Measurements from ENCODE around the gene GABRB1. TPM values are rescaled to one million over a fixed set of nuclear protein-coding genes. Genes with fewer than 3 reads are reported as not detected.

The GABRB1 gene
- total RNA-seq, 1 experiment from 2014 or later: not detected

DNA sequence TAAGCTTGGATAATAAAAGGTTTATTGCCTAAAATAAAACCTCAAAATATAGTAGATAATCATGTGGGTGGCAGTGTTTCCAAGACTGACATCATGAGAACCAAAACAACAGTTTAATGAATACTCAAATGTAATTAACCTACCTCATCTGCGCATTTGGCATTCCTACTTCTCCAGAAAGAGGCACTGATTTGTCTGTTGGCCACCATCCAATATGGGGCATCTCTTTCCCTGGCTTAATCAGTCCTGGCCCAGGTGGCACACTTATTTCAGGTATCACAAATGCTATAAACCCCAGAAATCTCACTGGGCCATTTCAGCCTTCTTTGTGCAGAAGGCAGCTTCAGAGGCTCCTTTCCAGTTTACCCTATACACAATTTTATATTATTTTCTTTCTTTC, 239.9 kb downstream of the GABRB1 start:
- no peak overlapping the region for H3K4me2 ChIP-seq (ENCODE audit: low read length)
- CTCF ChIA-PET: no interaction called here
- no peak overlapping the region for H3K9ac ChIP-seq (ENCODE audit: low read length)
- no peak overlapping the region for H3K27ac ChIP-seq (ENCODE audit: low read depth, low read length)
- H3K79me2 ChIP-seq (ENCODE audit: insufficient read depth, low read length): no peaks in the 10 kb centered on the region
- no peaks in the 10 kb centered on the region for H3K9me2 ChIP-seq (ENCODE audit: insufficient read depth)
- no peaks in the 10 kb centered on the region for H3K4me1 ChIP-seq (ENCODE audit: control insufficient read depth in 1 of 2, insufficient read depth in 2 of 2, low read length in 2 of 2)
- H2AFZ ChIP-seq (ENCODE audit: low read depth, low read length, poor library complexity, severe bottlenecking): no peak overlapping the region
- no peaks in the 10 kb centered on the region for H3K9me3 ChIP-seq (ENCODE audit: control insufficient read depth in 1 of 2, insufficient read depth in 1 of 2, low read depth in 1 of 2, low read length in 2 of 2)
- no peak for ATAC-seq
- no TSS peak for BruUV-seq (replicated peaks)
- no peaks in the 10 kb centered on the region; the same call in 1 of the 2 replicates for H4K20me1 ChIP-seq (ENCODE audit: insufficient read depth)
- H3K27me3 ChIP-seq (ENCODE audit: insufficient read depth, low read length): 0 out of 2 replicates have a peak, but pooled peaks cover 5% of the 10 kb centered on the region
- intact Hi-C loops (cut with micrococcal nuclease): no loop called here
- POLR2A ChIA-PET: no interaction called here
- no peak for DNase-seq (ENCODE audit: low read depth, low spot score)
- no peaks in the 10 kb centered on the region for H3K36me3 ChIP-seq (ENCODE audit: control insufficient read depth in 1 of 2, insufficient read depth in 2 of 2, low read length in 2 of 2)
- no peak overlapping the region for H3K4me3 ChIP-seq (replicated peaks in 1 of 2; ENCODE audit: low read depth in 1 of 2, low read length in 2 of 2)
- no peak for TF ChIP-seq YY1 (IDR thresholded peaks at IDR 0.05; ENCODE audit: extremely low read depth, insufficient replicate concordance, low read depth, low read length)
- no peak for TF ChIP-seq POLR2A (IDR thresholded peaks at IDR 0.05; ENCODE audit: borderline replicate concordance, extremely low read depth, insufficient read depth, insufficient read length)
- no peak for TF ChIP-seq RAD21 (IDR thresholded peaks at IDR 0.05; ENCODE audit: low read depth)
- TF ChIP-seq CEBPB (IDR thresholded peaks at IDR 0.05; ENCODE audit: low read depth): no peak
- TF ChIP-seq SP1 (IDR thresholded peaks at IDR 0.05; ENCODE audit: low read depth): no peak
- TF ChIP-seq EGR1 (IDR thresholded peaks at IDR 0.05; ENCODE audit: low read depth): no peak
- TF ChIP-seq EZH2 (IDR thresholded peaks at IDR 0.05): no peak
- TF ChIP-seq, protein P1, sequence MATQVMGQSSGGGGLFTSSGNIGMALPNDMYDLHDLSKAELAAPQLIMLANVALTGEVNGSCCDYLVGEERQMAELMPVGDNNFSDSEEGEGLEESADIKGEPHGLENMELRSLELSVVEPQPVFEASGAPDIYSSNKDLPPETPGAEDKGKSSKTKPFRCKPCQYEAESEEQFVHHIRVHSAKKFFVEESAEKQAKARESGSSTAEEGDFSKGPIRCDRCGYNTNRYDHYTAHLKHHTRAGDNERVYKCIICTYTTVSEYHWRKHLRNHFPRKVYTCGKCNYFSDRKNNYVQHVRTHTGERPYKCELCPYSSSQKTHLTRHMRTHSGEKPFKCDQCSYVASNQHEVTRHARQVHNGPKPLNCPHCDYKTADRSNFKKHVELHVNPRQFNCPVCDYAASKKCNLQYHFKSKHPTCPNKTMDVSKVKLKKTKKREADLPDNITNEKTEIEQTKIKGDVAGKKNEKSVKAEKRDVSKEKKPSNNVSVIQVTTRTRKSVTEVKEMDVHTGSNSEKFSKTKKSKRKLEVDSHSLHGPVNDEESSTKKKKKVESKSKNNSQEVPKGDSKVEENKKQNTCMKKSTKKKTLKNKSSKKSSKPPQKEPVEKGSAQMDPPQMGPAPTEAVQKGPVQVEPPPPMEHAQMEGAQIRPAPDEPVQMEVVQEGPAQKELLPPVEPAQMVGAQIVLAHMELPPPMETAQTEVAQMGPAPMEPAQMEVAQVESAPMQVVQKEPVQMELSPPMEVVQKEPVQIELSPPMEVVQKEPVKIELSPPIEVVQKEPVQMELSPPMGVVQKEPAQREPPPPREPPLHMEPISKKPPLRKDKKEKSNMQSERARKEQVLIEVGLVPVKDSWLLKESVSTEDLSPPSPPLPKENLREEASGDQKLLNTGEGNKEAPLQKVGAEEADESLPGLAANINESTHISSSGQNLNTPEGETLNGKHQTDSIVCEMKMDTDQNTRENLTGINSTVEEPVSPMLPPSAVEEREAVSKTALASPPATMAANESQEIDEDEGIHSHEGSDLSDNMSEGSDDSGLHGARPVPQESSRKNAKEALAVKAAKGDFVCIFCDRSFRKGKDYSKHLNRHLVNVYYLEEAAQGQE (IDR thresholded peaks at IDR 0.05; ENCODE audit: low read depth): no peak
- no peak for TF ChIP-seq ZNF274 (IDR thresholded peaks at IDR 0.05; ENCODE audit: low read depth, low read length)
- TF ChIP-seq, protein P2, sequence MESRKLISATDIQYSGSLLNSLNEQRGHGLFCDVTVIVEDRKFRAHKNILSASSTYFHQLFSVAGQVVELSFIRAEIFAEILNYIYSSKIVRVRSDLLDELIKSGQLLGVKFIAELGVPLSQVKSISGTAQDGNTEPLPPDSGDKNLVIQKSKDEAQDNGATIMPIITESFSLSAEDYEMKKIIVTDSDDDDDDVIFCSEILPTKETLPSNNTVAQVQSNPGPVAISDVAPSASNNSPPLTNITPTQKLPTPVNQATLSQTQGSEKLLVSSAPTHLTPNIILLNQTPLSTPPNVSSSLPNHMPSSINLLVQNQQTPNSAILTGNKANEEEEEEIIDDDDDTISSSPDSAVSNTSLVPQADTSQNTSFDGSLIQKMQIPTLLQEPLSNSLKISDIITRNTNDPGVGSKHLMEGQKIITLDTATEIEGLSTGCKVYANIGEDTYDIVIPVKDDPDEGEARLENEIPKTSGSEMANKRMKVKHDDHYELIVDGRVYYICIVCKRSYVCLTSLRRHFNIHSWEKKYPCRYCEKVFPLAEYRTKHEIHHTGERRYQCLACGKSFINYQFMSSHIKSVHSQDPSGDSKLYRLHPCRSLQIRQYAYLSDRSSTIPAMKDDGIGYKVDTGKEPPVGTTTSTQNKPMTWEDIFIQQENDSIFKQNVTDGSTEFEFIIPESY (IDR thresholded peaks at IDR 0.05; ENCODE audit: extremely low read depth, insufficient replicate concordance, low read length): no peak
- no peak for TF ChIP-seq FOSL1 (IDR thresholded peaks at IDR 0.05; ENCODE audit: low read depth)
- TF ChIP-seq SRF (IDR thresholded peaks at IDR 0.05; ENCODE audit: low read depth): no peak
- TF ChIP-seq, protein P3, sequence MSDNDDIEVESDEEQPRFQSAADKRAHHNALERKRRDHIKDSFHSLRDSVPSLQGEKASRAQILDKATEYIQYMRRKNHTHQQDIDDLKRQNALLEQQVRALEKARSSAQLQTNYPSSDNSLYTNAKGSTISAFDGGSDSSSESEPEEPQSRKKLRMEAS (IDR thresholded peaks at IDR 0.05): no peak
- TF ChIP-seq, protein P4, sequence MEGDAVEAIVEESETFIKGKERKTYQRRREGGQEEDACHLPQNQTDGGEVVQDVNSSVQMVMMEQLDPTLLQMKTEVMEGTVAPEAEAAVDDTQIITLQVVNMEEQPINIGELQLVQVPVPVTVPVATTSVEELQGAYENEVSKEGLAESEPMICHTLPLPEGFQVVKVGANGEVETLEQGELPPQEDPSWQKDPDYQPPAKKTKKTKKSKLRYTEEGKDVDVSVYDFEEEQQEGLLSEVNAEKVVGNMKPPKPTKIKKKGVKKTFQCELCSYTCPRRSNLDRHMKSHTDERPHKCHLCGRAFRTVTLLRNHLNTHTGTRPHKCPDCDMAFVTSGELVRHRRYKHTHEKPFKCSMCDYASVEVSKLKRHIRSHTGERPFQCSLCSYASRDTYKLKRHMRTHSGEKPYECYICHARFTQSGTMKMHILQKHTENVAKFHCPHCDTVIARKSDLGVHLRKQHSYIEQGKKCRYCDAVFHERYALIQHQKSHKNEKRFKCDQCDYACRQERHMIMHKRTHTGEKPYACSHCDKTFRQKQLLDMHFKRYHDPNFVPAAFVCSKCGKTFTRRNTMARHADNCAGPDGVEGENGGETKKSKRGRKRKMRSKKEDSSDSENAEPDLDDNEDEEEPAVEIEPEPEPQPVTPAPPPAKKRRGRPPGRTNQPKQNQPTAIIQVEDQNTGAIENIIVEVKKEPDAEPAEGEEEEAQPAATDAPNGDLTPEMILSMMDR (IDR thresholded peaks at IDR 0.05 in 2 of 3, conservative IDR thresholded peaks at IDR 0.05 in 1 of 3; ENCODE audit: borderline replicate concordance in 1 of 3, insufficient read depth in 1 of 3, low read depth in 2 of 3, low read length in 2 of 3): no peak
- TF ChIP-seq ZFX (IDR thresholded peaks at IDR 0.05): no peak
- RAD21 ChIA-PET (ENCODE audit: low non-redundant PET in 1 of 2, low total read pairs in 2 of 2, uncharacterized antibody in 2 of 2, unreplicated experiment in 2 of 2): no interaction called here

All from HCT116 (cell line).